ENCODE data around the gene PRSS37. TPM values are rescaled to one million over a fixed set of nuclear protein-coding genes. Genes with fewer than 3 reads are reported as not detected.

PRSS37 gene
- total RNA-seq, 2 experiments from 2014 or later: not detected

DNA sequence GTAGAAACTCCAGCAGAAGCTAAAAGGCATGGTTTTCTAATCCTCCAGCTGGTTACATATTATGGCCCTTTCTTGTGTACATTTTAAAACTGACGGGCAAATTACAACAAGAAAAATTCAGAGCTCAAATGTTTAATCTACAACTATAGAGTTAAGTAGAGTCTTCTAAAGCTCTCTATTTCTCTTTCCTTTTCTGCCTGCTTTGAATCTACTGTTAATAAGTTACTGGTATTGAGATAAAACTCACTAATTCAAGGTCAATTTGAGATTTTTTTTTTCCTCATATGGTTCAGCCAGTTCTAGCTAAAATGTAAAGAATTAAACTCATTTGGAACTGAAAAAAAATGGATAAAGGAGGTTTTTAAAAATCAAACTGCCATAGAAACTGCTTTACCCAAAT lies 1.6 kb upstream of the PRSS37 start:
- ChIA-PET CTCF (ENCODE audit: unreplicated experiment) (no interaction called here), POLR2A (interaction anchor here (0.9 to 1.2 kb wide), 3 partner anchors 8 to 38 kb away, joined by 3 to 4 read pairs (median 3); no protein-coding TSS in a partner anchor)
- H3K9me3 ChIP-seq (ENCODE audit: low read length): no peaks in the 10 kb centered on the region
- intact Hi-C loops (cut with micrococcal nuclease; ENCODE audit: unreplicated experiment): no loop called here
- H3K27ac ChIP-seq (ENCODE audit: low read depth, low read length, poor library complexity, severe bottlenecking): no peak overlapping the region
- H3K36me3 ChIP-seq (ENCODE audit: insufficient read depth, low read length): no peaks in the 10 kb centered on the region
- no peaks in the 10 kb centered on the region for H3K79me2 ChIP-seq (ENCODE audit: insufficient read depth, low read depth, low read length)
- TF ChIP-seq EZH2phosphoT487 (IDR thresholded peaks at IDR 0.05; ENCODE audit: borderline replicate concordance, low read depth, low read length) (no peak), CTCF (conservative IDR thresholded peaks at IDR 0.05; ENCODE audit: low read length) (no peak)
- H4K20me1 ChIP-seq (ENCODE audit: insufficient read depth, low read length): no peaks in the 10 kb centered on the region
- H3K4me3 ChIP-seq (ENCODE audit: low read depth, low read length, poor library complexity, severe bottlenecking): no peak overlapping the region
- H3K9me2 ChIP-seq (ENCODE audit: insufficient read depth, low read length): no peaks in the 10 kb centered on the region
- DNase-seq (ENCODE audit: low spot score): no peak
- no TSS peak for BruUV-seq (replicated peaks)
- H3K4me1 ChIP-seq (ENCODE audit: insufficient read depth, low read length, poor library complexity, severe bottlenecking): no peaks in the 10 kb centered on the region
- no peak overlapping the region for H2AFZ ChIP-seq (ENCODE audit: low read length)
- no peak overlapping the region for H3K4me2 ChIP-seq (ENCODE audit: low read length)

- Histone ChIP-seq H3K79me2 (ENCODE audit: insufficient read depth, low read depth, low read length) (no peaks in the 10 kb centered on the region), H3K27ac (ENCODE audit: low read depth, low read length, poor library complexity, severe bottlenecking) (no peak overlapping the region), H4K20me1 (ENCODE audit: insufficient read depth, low read length) (no peaks in the 10 kb centered on the region), H3K9me3 (ENCODE audit: low read length) (no peaks in the 10 kb centered on the region), H2AFZ (ENCODE audit: low read length) (no peak overlapping the region), H3K36me3 (ENCODE audit: insufficient read depth, low read length) (no peaks in the 10 kb centered on the region), H3K4me1 (ENCODE audit: insufficient read depth, low read length, poor library complexity, severe bottlenecking) (no peaks in the 10 kb centered on the region), H3K9me2 (ENCODE audit: insufficient read depth, low read length) (no peaks in the 10 kb centered on the region), H3K4me3 (ENCODE audit: low read depth, low read length, poor library complexity, severe bottlenecking) (no peak overlapping the region), H3K4me2 (ENCODE audit: low read length) (no peak overlapping the region)
- CTCF ChIA-PET (ENCODE audit: unreplicated experiment): no interaction called here
- BruUV-seq (replicated peaks): no TSS peak
- POLR2A ChIA-PET: no interaction called here
- intact Hi-C loops (cut with micrococcal nuclease; ENCODE audit: unreplicated experiment): no loop called here
- TF ChIP-seq CTCF (conservative IDR thresholded peaks at IDR 0.05; ENCODE audit: low read length) (no peak), EZH2phosphoT487 (IDR thresholded peaks at IDR 0.05; ENCODE audit: borderline replicate concordance, low read depth, low read length) (no peak)
- DNase-seq (ENCODE audit: low spot score): no peak
Observed at GRCh38 chr7:141840708-141841107, 577 bp downstream of the PRSS37 start.

GRCh38 chr7:141839256-141839655 lies 2.0 kb downstream of the PRSS37 start:
- no peak overlapping the region for H3K27ac ChIP-seq (ENCODE audit: low read depth, low read length, poor library complexity, severe bottlenecking)
- ChIA-PET POLR2A (no interaction called here), CTCF (ENCODE audit: unreplicated experiment) (no interaction called here)
- TF ChIP-seq CTCF (conservative IDR thresholded peaks at IDR 0.05; ENCODE audit: low read length): no peak
- TF ChIP-seq EZH2phosphoT487 (IDR thresholded peaks at IDR 0.05; ENCODE audit: borderline replicate concordance, low read depth, low read length): no peak
- no peaks in the 10 kb centered on the region for H3K9me2 ChIP-seq (ENCODE audit: insufficient read depth, low read length)
- H3K9me3 ChIP-seq (ENCODE audit: low read length): no peaks in the 10 kb centered on the region
- intact Hi-C loops (cut with micrococcal nuclease; ENCODE audit: unreplicated experiment): no loop called here
- no peaks in the 10 kb centered on the region for H4K20me1 ChIP-seq (ENCODE audit: insufficient read depth, low read length)
- no peak overlapping the region for H3K4me3 ChIP-seq (ENCODE audit: low read depth, low read length, poor library complexity, severe bottlenecking)
- H3K4me1 ChIP-seq (ENCODE audit: insufficient read depth, low read length, poor library complexity, severe bottlenecking): no peaks in the 10 kb centered on the region
- no peaks in the 10 kb centered on the region for H3K36me3 ChIP-seq (ENCODE audit: insufficient read depth, low read length)
- no peak for DNase-seq (ENCODE audit: low spot score)
- no peak overlapping the region for H2AFZ ChIP-seq (ENCODE audit: low read length)
- no TSS peak for BruUV-seq (replicated peaks)
- H3K4me2 ChIP-seq (ENCODE audit: low read length): no peak overlapping the region
- H3K79me2 ChIP-seq (ENCODE audit: insufficient read depth, low read depth, low read length): no peaks in the 10 kb centered on the region

Measured in OCI-LY7 (cell line).